ENCODE measurements around the gene LASP1NB.
"Not testable (repeated sequence)": the region's sequence is repeated elsewhere in the genome, so short reads cannot be mapped to it uniquely, and the experiment has no call there.

Gene LASP1NB

GRCh38 chr17:38926293-38927070, 1.1 kb downstream of the LASP1NB start:
- Histone ChIP-seq H3K4me3 (ENCODE audit: low read depth in 1 of 2, low read length in 2 of 2) (no peak overlapping the region), H3K27me3 (ENCODE audit: control insufficient read depth in 1 of 2, insufficient read depth in 2 of 2, low read length in 2 of 2) (no peaks in the 10 kb centered on the region), H3K36me3 (ENCODE audit: control insufficient read depth in 1 of 2, insufficient read depth in 2 of 2, low read length in 2 of 2) (no peaks in the 10 kb centered on the region), H3K4me1 (ENCODE audit: control insufficient read depth in 1 of 2, insufficient read depth in 2 of 2, low read length in 2 of 2) (peaks cover 14 to 15% of the 10 kb centered on the region in 2 donors), H3K9ac (ENCODE audit: low read depth in 1 of 2, low read length in 2 of 2) (no peak overlapping the region), H3K27ac (ENCODE audit: low read depth, low read length) (no peak overlapping the region), H3K9me3 (ENCODE audit: control insufficient read depth in 1 of 2, low read length in 2 of 2) (no peaks in the 10 kb centered on the region)

DNA sequence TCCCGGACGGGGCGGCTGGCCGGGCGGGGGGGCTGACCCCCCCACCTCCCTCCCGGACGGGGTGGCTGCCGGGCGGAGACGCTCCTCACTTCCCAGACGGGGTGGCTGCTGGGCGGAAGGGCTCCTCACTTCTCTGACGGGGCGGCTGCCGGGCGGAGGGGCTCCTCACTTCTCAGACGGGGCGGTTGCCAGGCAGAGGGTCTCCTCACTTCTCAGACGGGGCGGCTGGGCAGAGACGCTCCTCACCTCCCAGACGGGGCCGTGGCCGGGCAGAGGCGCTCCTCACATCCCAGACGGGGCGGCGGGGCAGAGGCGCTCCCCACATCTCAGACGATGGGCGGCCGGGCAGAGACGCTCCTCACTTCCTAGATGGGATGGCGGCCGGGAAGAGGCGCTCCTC, 5.4 kb downstream of the LASP1NB start:
- H3K9me3 ChIP-seq (ENCODE audit: control insufficient read depth in 1 of 2, low read length in 2 of 2); H3K27ac ChIP-seq (ENCODE audit: low read depth, low read length); H3K36me3 ChIP-seq (ENCODE audit: control insufficient read depth in 1 of 2, insufficient read depth in 2 of 2, low read length in 2 of 2); H3K4me1 ChIP-seq (ENCODE audit: control insufficient read depth in 1 of 2, insufficient read depth in 2 of 2, low read length in 2 of 2); H3K4me3 ChIP-seq (ENCODE audit: low read depth in 1 of 2, low read length in 2 of 2); H3K9ac ChIP-seq (ENCODE audit: low read depth in 1 of 2, low read length in 2 of 2); H3K27me3 ChIP-seq (ENCODE audit: control insufficient read depth in 1 of 2, insufficient read depth in 2 of 2, low read length in 2 of 2): not testable (repeated sequence)

DNA sequence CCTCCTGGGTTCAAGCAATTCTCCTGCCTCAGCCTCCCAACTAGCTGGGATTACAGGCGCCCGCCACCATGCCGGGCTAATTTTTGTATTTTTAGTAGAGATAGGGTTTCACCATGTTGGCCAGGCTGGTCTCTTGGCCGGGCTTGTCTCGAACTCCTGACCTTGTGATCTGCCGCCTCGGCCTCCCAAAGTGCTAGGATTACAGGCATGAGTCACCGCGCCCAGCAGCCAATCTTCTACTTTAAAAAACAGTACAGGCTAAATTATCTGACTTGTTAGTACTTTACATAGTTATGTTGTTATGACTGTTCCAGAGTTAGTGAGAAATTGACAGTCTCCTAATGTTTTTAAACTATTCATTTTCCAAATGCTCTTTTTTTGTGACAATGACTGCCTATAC, 8.5 kb downstream of the LASP1NB start:
- not testable (repeated sequence) for H3K27me3 ChIP-seq (ENCODE audit: control insufficient read depth in 1 of 2, insufficient read depth in 2 of 2, low read length in 2 of 2); H3K9me3 ChIP-seq (ENCODE audit: control insufficient read depth in 1 of 2, low read length in 2 of 2); H3K27ac ChIP-seq (ENCODE audit: low read depth, low read length); H3K4me1 ChIP-seq (ENCODE audit: control insufficient read depth in 1 of 2, insufficient read depth in 2 of 2, low read length in 2 of 2); H3K9ac ChIP-seq (ENCODE audit: low read depth in 1 of 2, low read length in 2 of 2); H3K36me3 ChIP-seq (ENCODE audit: control insufficient read depth in 1 of 2, insufficient read depth in 2 of 2, low read length in 2 of 2); H3K4me3 ChIP-seq (ENCODE audit: low read depth in 1 of 2, low read length in 2 of 2)

DNA sequence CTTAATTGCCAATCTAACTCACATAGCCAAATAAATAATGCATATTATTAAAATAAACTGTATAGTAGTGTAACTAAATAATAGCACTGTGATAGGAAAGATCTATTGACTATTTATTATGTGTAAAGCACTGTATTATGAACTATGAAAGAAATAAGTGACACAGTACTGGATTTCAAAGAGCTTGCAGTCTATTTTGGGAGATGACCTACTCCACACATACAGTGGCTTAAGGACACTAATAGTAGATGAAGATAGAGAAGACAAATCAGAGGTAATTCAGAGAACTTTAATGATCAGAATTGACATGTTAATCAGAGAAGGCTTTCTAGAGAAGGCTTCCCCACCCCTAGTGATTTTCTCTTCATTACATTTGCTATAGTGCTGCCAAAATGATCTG, 14.6 kb downstream of the LASP1NB start:
- Histone ChIP-seq H3K36me3 (ENCODE audit: control insufficient read depth in 1 of 2, insufficient read depth in 2 of 2, low read length in 2 of 2) (no peaks in the 10 kb centered on the region), H3K27me3 (ENCODE audit: control insufficient read depth in 1 of 2, insufficient read depth in 2 of 2, low read length in 2 of 2) (no peaks in the 10 kb centered on the region), H3K27ac (ENCODE audit: low read depth, low read length) (no peak overlapping the region)

DNA sequence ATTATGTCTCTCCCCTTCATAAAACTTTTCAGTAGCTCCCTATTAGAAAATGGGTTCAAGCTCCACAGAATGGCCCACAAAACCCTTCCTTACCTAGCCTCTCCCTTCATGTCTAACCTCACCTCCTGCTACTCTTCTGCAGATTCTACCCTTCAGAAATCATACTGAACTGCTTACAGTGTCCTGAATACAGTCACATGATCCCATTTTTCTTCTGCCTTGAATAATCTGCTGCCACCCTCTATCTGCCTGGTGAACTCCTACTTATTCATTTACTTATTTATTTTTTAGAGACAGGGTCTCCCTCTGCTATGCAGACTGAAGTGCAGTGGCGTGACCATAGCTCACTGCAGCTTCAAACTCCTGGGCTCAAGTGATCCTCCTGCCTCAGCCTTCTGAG, 15.0 kb downstream of the LASP1NB start:
- H3K9me3 ChIP-seq (ENCODE audit: control insufficient read depth in 1 of 2, low read length in 2 of 2), result no peaks in the 10 kb centered on the region

More for the DNA sequence above, 14.6 kb downstream of the LASP1NB start:
- no peak overlapping the region for H3K9ac ChIP-seq (ENCODE audit: low read depth in 1 of 2, low read length in 2 of 2)
- H3K4me3 ChIP-seq (ENCODE audit: low read depth in 1 of 2, low read length in 2 of 2), result no peak overlapping the region
- no peaks in the 10 kb centered on the region for H3K9me3 ChIP-seq (ENCODE audit: control insufficient read depth in 1 of 2, low read length in 2 of 2)
- no peaks in the 10 kb centered on the region for H3K4me1 ChIP-seq (ENCODE audit: control insufficient read depth in 1 of 2, insufficient read depth in 2 of 2, low read length in 2 of 2)

DNA sequence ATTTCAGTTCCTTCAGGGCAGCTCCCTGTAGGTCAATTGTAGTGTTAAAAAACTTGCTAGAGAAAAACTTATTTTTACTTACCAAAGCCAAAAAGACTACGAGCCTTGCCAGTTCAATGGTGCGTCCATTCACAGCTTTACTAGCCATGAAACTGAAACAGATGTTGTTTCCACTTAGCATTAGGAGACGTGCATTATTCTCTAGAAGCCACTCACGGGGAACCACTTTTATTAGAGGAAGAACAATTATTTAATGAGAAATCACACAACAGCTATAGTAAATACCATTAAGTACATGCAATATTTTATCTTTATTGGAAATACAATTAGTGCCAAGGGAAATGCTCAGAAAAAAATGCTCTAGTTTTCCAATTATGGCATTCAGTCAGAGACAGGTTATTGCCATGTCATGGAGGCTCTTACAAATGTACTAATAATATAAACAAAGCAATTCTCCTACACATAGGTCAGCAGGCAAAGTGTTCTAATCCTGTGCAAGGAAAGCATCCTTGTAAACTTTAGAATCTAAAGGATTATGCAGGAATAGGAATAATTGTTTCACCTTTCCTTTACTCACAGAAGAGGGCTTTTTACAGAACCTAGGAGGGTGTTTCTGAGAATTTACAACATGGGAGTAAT, 17.4 kb downstream of the LASP1NB start:
- Histone ChIP-seq H3K9ac (ENCODE audit: low read depth in 1 of 2, low read length in 2 of 2) (no peak overlapping the region), H3K4me3 (ENCODE audit: low read depth in 1 of 2, low read length in 2 of 2) (no peak overlapping the region), H3K27me3 (ENCODE audit: control insufficient read depth in 1 of 2, insufficient read depth in 2 of 2, low read length in 2 of 2) (no peaks in the 10 kb centered on the region), H3K27ac (ENCODE audit: low read depth, low read length) (no peak overlapping the region), H3K4me1 (ENCODE audit: control insufficient read depth in 1 of 2, insufficient read depth in 2 of 2, low read length in 2 of 2) (no peaks in the 10 kb centered on the region), H3K9me3 (ENCODE audit: control insufficient read depth in 1 of 2, low read length in 2 of 2) (no peaks in the 10 kb centered on the region), H3K36me3 (ENCODE audit: control insufficient read depth in 1 of 2, insufficient read depth in 2 of 2, low read length in 2 of 2) (no peaks in the 10 kb centered on the region)

More for the DNA sequence above, 15.0 kb downstream of the LASP1NB start:
- no peaks in the 10 kb centered on the region for H3K27me3 ChIP-seq (ENCODE audit: control insufficient read depth in 1 of 2, insufficient read depth in 2 of 2, low read length in 2 of 2)
- H3K9ac ChIP-seq (ENCODE audit: low read depth in 1 of 2, low read length in 2 of 2), result no peak overlapping the region
- H3K4me3 ChIP-seq (ENCODE audit: low read depth in 1 of 2, low read length in 2 of 2), result no peak overlapping the region
- no peaks in the 10 kb centered on the region for H3K36me3 ChIP-seq (ENCODE audit: control insufficient read depth in 1 of 2, insufficient read depth in 2 of 2, low read length in 2 of 2)
- H3K27ac ChIP-seq (ENCODE audit: low read depth, low read length), result no peak overlapping the region
- H3K4me1 ChIP-seq (ENCODE audit: control insufficient read depth in 1 of 2, insufficient read depth in 2 of 2, low read length in 2 of 2), result no peaks in the 10 kb centered on the region

DNA sequence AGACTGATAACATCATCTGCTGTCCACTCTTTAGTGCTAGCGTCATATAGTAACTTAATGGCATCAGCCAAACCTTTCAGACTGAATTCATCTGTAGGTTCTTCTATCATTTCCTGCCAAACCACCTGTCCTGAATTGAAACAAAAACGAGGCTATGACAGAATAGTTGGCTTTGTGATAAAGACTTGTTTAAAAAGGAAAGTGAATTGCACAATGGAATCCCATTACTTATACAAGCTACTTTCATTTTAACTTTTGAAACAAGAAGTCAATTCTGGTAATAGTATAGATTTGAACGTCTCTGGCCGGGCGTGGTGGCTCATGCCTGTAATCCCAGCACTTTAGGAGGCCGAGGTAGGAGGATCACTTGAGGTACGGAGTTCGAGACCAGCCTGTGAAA, 18.2 kb downstream of the LASP1NB start:
- no peaks in the 10 kb centered on the region for H3K36me3 ChIP-seq (ENCODE audit: control insufficient read depth in 1 of 2, insufficient read depth in 2 of 2, low read length in 2 of 2)
- no peaks in the 10 kb centered on the region for H3K4me1 ChIP-seq (ENCODE audit: control insufficient read depth in 1 of 2, insufficient read depth in 2 of 2, low read length in 2 of 2)
- no peak overlapping the region for H3K4me3 ChIP-seq (ENCODE audit: low read depth in 1 of 2, low read length in 2 of 2)
- no peak overlapping the region for H3K27ac ChIP-seq (ENCODE audit: low read depth, low read length)
- no peaks in the 10 kb centered on the region for H3K9me3 ChIP-seq (ENCODE audit: control insufficient read depth in 1 of 2, low read length in 2 of 2)
- H3K9ac ChIP-seq (ENCODE audit: low read depth in 1 of 2, low read length in 2 of 2), result no peak overlapping the region
- H3K27me3 ChIP-seq (ENCODE audit: control insufficient read depth in 1 of 2, insufficient read depth in 2 of 2, low read length in 2 of 2), result no peaks in the 10 kb centered on the region

DNA sequence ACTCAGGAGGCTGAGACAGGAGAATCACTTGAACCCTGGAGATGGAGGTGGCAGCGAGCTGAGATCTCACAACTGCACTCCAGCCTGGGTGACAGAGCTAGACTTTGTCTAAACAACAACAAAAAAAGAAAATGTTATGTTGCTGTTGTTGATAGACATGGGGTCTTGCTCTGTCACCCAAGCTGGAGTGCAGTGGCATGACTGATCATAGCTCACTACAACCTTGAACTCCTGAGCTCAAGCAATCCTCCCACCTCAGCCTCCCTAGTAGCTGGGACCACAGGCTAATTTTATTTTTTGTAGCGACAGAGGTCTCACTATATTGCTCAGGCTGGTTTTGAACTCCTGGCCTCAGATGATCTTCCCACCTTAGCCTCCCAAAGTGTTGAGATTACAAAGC, 21.8 kb downstream of the LASP1NB start:
- H3K36me3 ChIP-seq (ENCODE audit: control insufficient read depth in 1 of 2, insufficient read depth in 2 of 2, low read length in 2 of 2), result no peaks in the 10 kb centered on the region
- no peaks in the 10 kb centered on the region for H3K27me3 ChIP-seq (ENCODE audit: control insufficient read depth in 1 of 2, insufficient read depth in 2 of 2, low read length in 2 of 2)
- H3K9ac ChIP-seq (ENCODE audit: low read depth in 1 of 2, low read length in 2 of 2), result no peak overlapping the region
- H3K27ac ChIP-seq (ENCODE audit: low read depth, low read length), result no peak overlapping the region
- H3K4me1 ChIP-seq (ENCODE audit: control insufficient read depth in 1 of 2, insufficient read depth in 2 of 2, low read length in 2 of 2), result no peaks in the 10 kb centered on the region
- no peaks in the 10 kb centered on the region for H3K9me3 ChIP-seq (ENCODE audit: control insufficient read depth in 1 of 2, low read length in 2 of 2)
- no peak overlapping the region for H3K4me3 ChIP-seq (ENCODE audit: low read depth in 1 of 2, low read length in 2 of 2)

GRCh38 chr17:38953800-38954199, 28.4 kb downstream of the LASP1NB start:
- H3K4me3 ChIP-seq (ENCODE audit: low read depth in 1 of 2, low read length in 2 of 2); H3K36me3 ChIP-seq (ENCODE audit: control insufficient read depth in 1 of 2, insufficient read depth in 2 of 2, low read length in 2 of 2); H3K9ac ChIP-seq (ENCODE audit: low read depth in 1 of 2, low read length in 2 of 2); H3K27ac ChIP-seq (ENCODE audit: low read depth, low read length); H3K27me3 ChIP-seq (ENCODE audit: control insufficient read depth in 1 of 2, insufficient read depth in 2 of 2, low read length in 2 of 2); H3K9me3 ChIP-seq (ENCODE audit: control insufficient read depth in 1 of 2, low read length in 2 of 2); H3K4me1 ChIP-seq (ENCODE audit: control insufficient read depth in 1 of 2, insufficient read depth in 2 of 2, low read length in 2 of 2): not testable (repeated sequence)

GRCh38 chr17:38958326-38958725, 32.9 kb downstream of the LASP1NB start:
- no peak overlapping the region for H3K9ac ChIP-seq (ENCODE audit: low read depth in 1 of 2, low read length in 2 of 2)
- no peaks in the 10 kb centered on the region for H3K9me3 ChIP-seq (ENCODE audit: control insufficient read depth in 1 of 2, low read length in 2 of 2)
- H3K4me3 ChIP-seq (ENCODE audit: low read depth in 1 of 2, low read length in 2 of 2), result no peak overlapping the region
- H3K36me3 ChIP-seq (ENCODE audit: control insufficient read depth in 1 of 2, insufficient read depth in 2 of 2, low read length in 2 of 2), result no peaks in the 10 kb centered on the region
- no peaks in the 10 kb centered on the region for H3K4me1 ChIP-seq (ENCODE audit: control insufficient read depth in 1 of 2, insufficient read depth in 2 of 2, low read length in 2 of 2)
- H3K27me3 ChIP-seq (ENCODE audit: control insufficient read depth in 1 of 2, insufficient read depth in 2 of 2, low read length in 2 of 2), result no peaks in the 10 kb centered on the region
- H3K27ac ChIP-seq (ENCODE audit: low read depth, low read length), result no peak overlapping the region

All from duodenal mucosa (tissue), 2 donors.